ENCODE results near the gene VPS13D.

DNA sequence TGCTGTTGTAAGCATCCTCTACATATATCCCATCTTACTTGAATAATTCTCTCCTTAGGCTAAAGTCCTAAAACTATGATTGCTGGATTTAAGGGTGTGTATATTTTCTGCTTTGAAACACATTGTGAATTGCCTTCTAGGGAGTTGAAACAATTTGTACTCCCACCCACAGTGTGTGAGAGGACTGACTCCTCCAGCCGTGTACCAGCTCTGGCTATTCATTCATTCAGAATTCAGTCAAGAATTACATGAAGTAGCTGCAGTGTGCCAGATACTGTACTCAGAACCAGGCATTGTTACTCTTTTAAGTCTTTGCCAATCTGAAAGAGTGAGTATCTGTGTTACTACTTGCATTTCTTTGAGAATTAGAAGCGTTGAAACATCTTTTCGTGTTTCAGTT is 253.2 kb downstream of the VPS13D start:
- TF ChIP-seq, protein P1, sequence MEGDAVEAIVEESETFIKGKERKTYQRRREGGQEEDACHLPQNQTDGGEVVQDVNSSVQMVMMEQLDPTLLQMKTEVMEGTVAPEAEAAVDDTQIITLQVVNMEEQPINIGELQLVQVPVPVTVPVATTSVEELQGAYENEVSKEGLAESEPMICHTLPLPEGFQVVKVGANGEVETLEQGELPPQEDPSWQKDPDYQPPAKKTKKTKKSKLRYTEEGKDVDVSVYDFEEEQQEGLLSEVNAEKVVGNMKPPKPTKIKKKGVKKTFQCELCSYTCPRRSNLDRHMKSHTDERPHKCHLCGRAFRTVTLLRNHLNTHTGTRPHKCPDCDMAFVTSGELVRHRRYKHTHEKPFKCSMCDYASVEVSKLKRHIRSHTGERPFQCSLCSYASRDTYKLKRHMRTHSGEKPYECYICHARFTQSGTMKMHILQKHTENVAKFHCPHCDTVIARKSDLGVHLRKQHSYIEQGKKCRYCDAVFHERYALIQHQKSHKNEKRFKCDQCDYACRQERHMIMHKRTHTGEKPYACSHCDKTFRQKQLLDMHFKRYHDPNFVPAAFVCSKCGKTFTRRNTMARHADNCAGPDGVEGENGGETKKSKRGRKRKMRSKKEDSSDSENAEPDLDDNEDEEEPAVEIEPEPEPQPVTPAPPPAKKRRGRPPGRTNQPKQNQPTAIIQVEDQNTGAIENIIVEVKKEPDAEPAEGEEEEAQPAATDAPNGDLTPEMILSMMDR (IDR thresholded peaks at IDR 0.05), result no peak
- TF ChIP-seq POLR2A (IDR thresholded peaks at IDR 0.05), result no peak

Measured in right lobe of liver (tissue), 4 donors.